ENCODE results near the gene COPS9.

DNA sequence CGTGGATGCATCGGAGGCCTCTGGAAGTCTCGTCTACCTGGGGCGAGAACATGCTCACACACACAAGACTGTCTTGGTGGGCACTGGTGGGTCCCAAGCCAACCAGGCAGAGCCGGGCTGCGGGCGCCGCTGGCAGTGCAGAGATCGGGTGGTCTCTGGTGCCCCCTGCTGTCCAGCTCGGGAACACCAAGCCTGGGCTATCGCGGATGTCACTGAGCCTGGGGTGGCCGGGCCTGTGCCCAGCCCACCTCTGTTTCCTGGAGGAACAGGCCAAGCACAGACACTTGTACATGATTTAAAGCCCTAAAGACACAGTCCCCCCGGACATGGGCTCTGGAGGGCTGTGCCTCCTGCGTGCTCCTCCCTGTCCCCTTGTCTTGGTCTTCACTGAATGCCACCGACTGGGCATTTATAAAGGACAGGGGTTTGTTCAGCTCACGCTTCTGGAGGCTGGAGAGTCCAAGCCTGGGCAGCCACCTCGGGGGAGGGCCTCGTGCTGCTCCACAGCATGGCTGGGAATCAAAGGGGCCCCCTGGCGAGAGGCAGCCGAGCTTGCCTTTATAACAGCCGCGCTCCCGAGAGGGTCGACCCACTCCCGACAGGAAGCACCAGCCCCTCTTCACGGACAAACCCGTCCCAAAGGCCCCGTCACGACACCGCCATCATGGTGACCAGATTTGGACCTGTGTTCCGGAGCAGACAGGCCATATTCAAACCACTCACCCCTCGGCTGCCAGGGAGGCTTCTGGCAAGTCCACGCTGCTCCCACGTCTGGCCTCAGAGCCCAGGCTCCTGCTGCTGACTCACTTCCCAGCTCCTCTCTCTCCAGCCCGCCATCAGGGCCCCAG, 7.9 kb upstream of the COPS9 start:
- TF ChIP-seq CTCF (conservative IDR thresholded peaks at IDR 0.05) (peak; percentile 88), ZFX (IDR thresholded peaks at IDR 0.05) (no peak)

Measured in C4-2B (cell line).